ENCODE results near the gene GTF2IRD1. TPM values are rescaled to one million over a fixed set of nuclear protein-coding genes. Genes with fewer than 3 reads are reported as not detected.

Gene GTF2IRD1
- polyA plus RNA-seq, 1 of the 3 experiments (the other 2 are of a cell fraction): 26.4 TPM

DNA sequence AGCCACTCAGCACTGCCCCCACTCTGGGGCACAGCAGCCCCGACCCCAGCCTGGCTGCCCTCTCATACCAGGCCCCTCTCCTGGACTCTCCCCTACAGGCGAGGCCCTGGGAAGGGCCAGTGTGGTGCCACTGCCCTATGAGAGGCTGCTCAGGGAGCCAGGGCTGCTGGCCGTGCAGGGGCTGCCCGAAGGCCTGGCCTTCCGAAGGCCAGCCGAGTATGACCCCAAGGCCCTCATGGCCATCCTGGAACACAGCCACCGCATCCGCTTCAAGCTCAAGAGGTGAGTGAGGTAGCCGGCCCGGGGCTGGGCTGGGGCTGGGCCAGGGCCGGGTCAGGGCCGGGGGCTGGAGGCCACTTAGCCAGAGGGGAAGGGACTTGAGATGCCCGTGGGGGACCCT, 64.3 kb downstream of the GTF2IRD1 start:
- 93% methylated on average over 9 of the region's 13 CpGs for WGBS (ENCODE audit: low lambda C conversion rate)
- no peak overlapping the region for H3K9ac ChIP-seq
- no peaks in the 10 kb centered on the region for H4K20me1 ChIP-seq (ENCODE audit: insufficient read depth)
- DNase-seq: no peak
- H3K9me2 ChIP-seq: no peaks in the 10 kb centered on the region
- POLR2A ChIA-PET: no interaction called here
- H2AFZ ChIP-seq (ENCODE audit: low read depth): no peak overlapping the region
- H3K79me2 ChIP-seq (ENCODE audit: insufficient read depth): no peaks in the 10 kb centered on the region
- H3K9me3 ChIP-seq: no peaks in the 10 kb centered on the region
- no peaks in the 10 kb centered on the region for H3F3A ChIP-seq (replicated peaks; ENCODE audit: insufficient read depth)
- H3K27me3 ChIP-seq (ENCODE audit: insufficient read depth): no peaks in the 10 kb centered on the region
- CTCF ChIA-PET: interaction anchor here (1.0 to 2.7 kb wide), 3 partner anchors 10 to 69 kb away, joined by 3 to 14 read pairs (median 4); no protein-coding TSS in a partner anchor
- H3K27ac ChIP-seq (ENCODE audit: low read depth in 2 of 2, low read length in 1 of 2): no peak overlapping the region; a peak in 1 of 4 replicates
- no peak overlapping the region for H3K4me3 ChIP-seq (ENCODE audit: low read depth in 2 of 2, low read length in 1 of 2)
- H3K4me1 ChIP-seq (ENCODE audit: control insufficient read depth in 1 of 2, insufficient read depth in 2 of 2, low read depth in 1 of 2, low read length in 1 of 2): peaks cover 0 to 18% of the 10 kb centered on the region in 2 experiments; a peak in 1 of 4 replicates
- H3K4me2 ChIP-seq: no peak overlapping the region
- peaks cover 28 to 31% of the 10 kb centered on the region in 2 experiments for H3K36me3 ChIP-seq (replicated peaks in 1 of 2; ENCODE audit: control insufficient read depth in 1 of 2, insufficient read depth in 2 of 2, low read length in 1 of 2)
- TF ChIP-seq, protein P1, sequence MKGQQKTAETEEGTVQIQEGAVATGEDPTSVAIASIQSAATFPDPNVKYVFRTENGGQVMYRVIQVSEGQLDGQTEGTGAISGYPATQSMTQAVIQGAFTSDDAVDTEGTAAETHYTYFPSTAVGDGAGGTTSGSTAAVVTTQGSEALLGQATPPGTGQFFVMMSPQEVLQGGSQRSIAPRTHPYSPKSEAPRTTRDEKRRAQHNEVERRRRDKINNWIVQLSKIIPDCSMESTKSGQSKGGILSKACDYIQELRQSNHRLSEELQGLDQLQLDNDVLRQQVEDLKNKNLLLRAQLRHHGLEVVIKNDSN (IDR thresholded peaks at IDR 0.05; ENCODE audit: borderline replicate concordance, low read depth): no peak
- no peak for TF ChIP-seq POLR2AphosphoS5 (IDR thresholded peaks at IDR 0.05; ENCODE audit: low read depth, low read length)
- no peak for TF ChIP-seq TEAD4 (IDR thresholded peaks at IDR 0.05; ENCODE audit: borderline replicate concordance, insufficient read depth)
- TF ChIP-seq NFIC (IDR thresholded peaks at IDR 0.05; ENCODE audit: borderline replicate concordance): no peak
- TF ChIP-seq, protein P2, sequence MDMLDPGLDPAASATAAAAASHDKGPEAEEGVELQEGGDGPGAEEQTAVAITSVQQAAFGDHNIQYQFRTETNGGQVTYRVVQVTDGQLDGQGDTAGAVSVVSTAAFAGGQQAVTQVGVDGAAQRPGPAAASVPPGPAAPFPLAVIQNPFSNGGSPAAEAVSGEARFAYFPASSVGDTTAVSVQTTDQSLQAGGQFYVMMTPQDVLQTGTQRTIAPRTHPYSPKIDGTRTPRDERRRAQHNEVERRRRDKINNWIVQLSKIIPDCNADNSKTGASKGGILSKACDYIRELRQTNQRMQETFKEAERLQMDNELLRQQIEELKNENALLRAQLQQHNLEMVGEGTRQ (IDR thresholded peaks at IDR 0.05; ENCODE audit: borderline replicate concordance, low read depth, low read length): no peak
- TF ChIP-seq, protein P3, sequence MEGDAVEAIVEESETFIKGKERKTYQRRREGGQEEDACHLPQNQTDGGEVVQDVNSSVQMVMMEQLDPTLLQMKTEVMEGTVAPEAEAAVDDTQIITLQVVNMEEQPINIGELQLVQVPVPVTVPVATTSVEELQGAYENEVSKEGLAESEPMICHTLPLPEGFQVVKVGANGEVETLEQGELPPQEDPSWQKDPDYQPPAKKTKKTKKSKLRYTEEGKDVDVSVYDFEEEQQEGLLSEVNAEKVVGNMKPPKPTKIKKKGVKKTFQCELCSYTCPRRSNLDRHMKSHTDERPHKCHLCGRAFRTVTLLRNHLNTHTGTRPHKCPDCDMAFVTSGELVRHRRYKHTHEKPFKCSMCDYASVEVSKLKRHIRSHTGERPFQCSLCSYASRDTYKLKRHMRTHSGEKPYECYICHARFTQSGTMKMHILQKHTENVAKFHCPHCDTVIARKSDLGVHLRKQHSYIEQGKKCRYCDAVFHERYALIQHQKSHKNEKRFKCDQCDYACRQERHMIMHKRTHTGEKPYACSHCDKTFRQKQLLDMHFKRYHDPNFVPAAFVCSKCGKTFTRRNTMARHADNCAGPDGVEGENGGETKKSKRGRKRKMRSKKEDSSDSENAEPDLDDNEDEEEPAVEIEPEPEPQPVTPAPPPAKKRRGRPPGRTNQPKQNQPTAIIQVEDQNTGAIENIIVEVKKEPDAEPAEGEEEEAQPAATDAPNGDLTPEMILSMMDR (IDR thresholded peaks at IDR 0.05): no peak
- no peak for TF ChIP-seq RCOR1 (IDR thresholded peaks at IDR 0.05; ENCODE audit: low read length)

DNA sequence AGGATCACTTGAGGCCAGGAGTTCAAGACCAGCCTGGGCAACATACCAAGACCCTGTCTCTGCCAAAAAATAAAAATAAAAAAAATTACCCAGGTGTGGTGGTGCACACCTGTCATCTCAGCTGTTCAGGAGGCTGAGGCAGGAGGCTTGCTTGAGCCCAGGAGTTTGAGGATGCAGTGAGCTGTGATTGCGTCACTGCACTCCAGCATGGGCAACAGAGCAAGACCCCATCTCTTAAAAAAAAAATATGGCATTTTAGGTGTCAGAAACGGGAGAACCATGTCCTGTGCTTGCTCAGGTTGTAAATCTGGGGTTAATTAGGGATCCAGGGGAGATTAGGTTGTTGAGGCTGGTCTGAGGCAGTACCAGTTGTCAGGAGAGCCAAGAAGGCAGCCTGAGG, 64.9 kb downstream of the GTF2IRD1 start:
- Histone ChIP-seq H3K9me2 (no peaks in the 10 kb centered on the region), H3K4me3 (ENCODE audit: low read depth in 2 of 2, low read length in 1 of 2) (no peak overlapping the region), H3K36me3 (replicated peaks in 1 of 2; ENCODE audit: control insufficient read depth in 1 of 2, insufficient read depth in 2 of 2, low read length in 1 of 2) (peaks cover 28 to 31% of the 10 kb centered on the region in 2 experiments), H4K20me1 (ENCODE audit: insufficient read depth) (no peaks in the 10 kb centered on the region), H3K4me2 (no peak overlapping the region), H3F3A (replicated peaks; ENCODE audit: insufficient read depth) (no peaks in the 10 kb centered on the region), H3K27ac (ENCODE audit: low read depth in 2 of 2, low read length in 1 of 2) (no peak overlapping the region; a peak in 1 of 4 replicates), H3K79me2 (ENCODE audit: insufficient read depth) (no peaks in the 10 kb centered on the region), H3K27me3 (ENCODE audit: insufficient read depth) (no peaks in the 10 kb centered on the region), H2AFZ (ENCODE audit: low read depth) (no peak overlapping the region), H3K9ac (no peak overlapping the region), H3K4me1 (ENCODE audit: control insufficient read depth in 1 of 2, insufficient read depth in 2 of 2, low read depth in 1 of 2, low read length in 1 of 2) (peaks cover 0 to 16% of the 10 kb centered on the region in 2 experiments; a peak in 1 of 4 replicates), H3K9me3 (no peaks in the 10 kb centered on the region)
- 82% methylated on average over 2 of the region's 2 CpGs for WGBS (ENCODE audit: low lambda C conversion rate)
- ChIA-PET CTCF (interaction anchor here (0.6 to 2.7 kb wide), 4 partner anchors 9 to 69 kb away, joined by 3 to 14 read pairs (median 4); no protein-coding TSS in a partner anchor), POLR2A (no interaction called here)
- DNase-seq: no peak
- TF ChIP-seq RFX5 (IDR thresholded peaks at IDR 0.05; ENCODE audit: low read length) (no peak), YY1 (IDR thresholded peaks at IDR 0.05; ENCODE audit: low read depth) (no peak), NRF1 (IDR thresholded peaks at IDR 0.05; ENCODE audit: low read depth, low read length) (no peak), SIN3A (IDR thresholded peaks at IDR 0.05; ENCODE audit: borderline replicate concordance, low read depth, low read length) (no peak), RAD21 (IDR thresholded peaks at IDR 0.05; ENCODE audit: low read length) (no peak), RCOR1 (IDR thresholded peaks at IDR 0.05; ENCODE audit: low read length) (no peak), GABPA (IDR thresholded peaks at IDR 0.05; ENCODE audit: low read depth) (no peak), ELF1 (IDR thresholded peaks at IDR 0.05) (no peak), NFIC (IDR thresholded peaks at IDR 0.05; ENCODE audit: borderline replicate concordance) (no peak), SMC3 (IDR thresholded peaks at IDR 0.05; ENCODE audit: low read depth, low read length) (no peak)
- TF ChIP-seq, protein P3 (IDR thresholded peaks at IDR 0.05): no peak
- TF ChIP-seq, protein P1 (IDR thresholded peaks at IDR 0.05; ENCODE audit: borderline replicate concordance, low read depth): no peak
- TF ChIP-seq, protein P4, sequence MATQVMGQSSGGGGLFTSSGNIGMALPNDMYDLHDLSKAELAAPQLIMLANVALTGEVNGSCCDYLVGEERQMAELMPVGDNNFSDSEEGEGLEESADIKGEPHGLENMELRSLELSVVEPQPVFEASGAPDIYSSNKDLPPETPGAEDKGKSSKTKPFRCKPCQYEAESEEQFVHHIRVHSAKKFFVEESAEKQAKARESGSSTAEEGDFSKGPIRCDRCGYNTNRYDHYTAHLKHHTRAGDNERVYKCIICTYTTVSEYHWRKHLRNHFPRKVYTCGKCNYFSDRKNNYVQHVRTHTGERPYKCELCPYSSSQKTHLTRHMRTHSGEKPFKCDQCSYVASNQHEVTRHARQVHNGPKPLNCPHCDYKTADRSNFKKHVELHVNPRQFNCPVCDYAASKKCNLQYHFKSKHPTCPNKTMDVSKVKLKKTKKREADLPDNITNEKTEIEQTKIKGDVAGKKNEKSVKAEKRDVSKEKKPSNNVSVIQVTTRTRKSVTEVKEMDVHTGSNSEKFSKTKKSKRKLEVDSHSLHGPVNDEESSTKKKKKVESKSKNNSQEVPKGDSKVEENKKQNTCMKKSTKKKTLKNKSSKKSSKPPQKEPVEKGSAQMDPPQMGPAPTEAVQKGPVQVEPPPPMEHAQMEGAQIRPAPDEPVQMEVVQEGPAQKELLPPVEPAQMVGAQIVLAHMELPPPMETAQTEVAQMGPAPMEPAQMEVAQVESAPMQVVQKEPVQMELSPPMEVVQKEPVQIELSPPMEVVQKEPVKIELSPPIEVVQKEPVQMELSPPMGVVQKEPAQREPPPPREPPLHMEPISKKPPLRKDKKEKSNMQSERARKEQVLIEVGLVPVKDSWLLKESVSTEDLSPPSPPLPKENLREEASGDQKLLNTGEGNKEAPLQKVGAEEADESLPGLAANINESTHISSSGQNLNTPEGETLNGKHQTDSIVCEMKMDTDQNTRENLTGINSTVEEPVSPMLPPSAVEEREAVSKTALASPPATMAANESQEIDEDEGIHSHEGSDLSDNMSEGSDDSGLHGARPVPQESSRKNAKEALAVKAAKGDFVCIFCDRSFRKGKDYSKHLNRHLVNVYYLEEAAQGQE (IDR thresholded peaks at IDR 0.05; ENCODE audit: low read depth, low read length): no peak
